Lung (tissue), 12 donors: ENCODE results near the gene SEC11A. TPM values are rescaled to one million over a fixed set of nuclear protein-coding genes. Genes with fewer than 3 reads are reported as not detected.

Experiments used
- ATAC-seq: fragments of 200-7000 bp; cut with Tn5 transposase; one replicate; pipeline ENCODE4 v1.9.1; 2020; ENCODE audit warnings: moderate number of reproducible peaks; ENCODE audit not compliant: insufficient read depth, low FRiP score
- DNase-seq, 3 donors: peaks; one replicate each; pipeline ENCODE4 v3.0.0-alpha.2; 2013 to 2017
- H3K27ac ChIP-seq, 2 donors: one replicate each; pipeline ENCODE4 v1.5.1; 2013; ENCODE audit warnings: mild to moderate bottlenecking in 2 of 2, moderate library complexity in 2 of 2, control low read depth in 1 of 2, inconsistent platforms in 1 of 2, low read depth in 1 of 2, low read length in 1 of 2
- H3K27me3 ChIP-seq, 3 donors: one replicate each; pipeline ENCODE4 v1.5.1; 2013; ENCODE audit warnings: low read length in 2 of 3; ENCODE audit not compliant: control insufficient read depth in 3 of 3, insufficient read depth in 3 of 3
- H3K36me3 ChIP-seq, 4 donors: one replicate each; pipeline ENCODE4 v1.5.1; 2013; ENCODE audit warnings: low read length in 4 of 4, mild to moderate bottlenecking in 1 of 4, moderate library complexity in 1 of 4; ENCODE audit not compliant: control insufficient read depth in 4 of 4, insufficient read depth in 4 of 4
- H3K4me1 ChIP-seq, 5 donors: one replicate each; pipeline ENCODE4 v1.5.1; 2013; ENCODE audit warnings: low read length in 5 of 5, mild to moderate bottlenecking in 2 of 5, moderate library complexity in 1 of 5; ENCODE audit not compliant: control insufficient read depth in 5 of 5, insufficient read depth in 5 of 5
- H3K4me3 ChIP-seq: one replicate; pipeline ENCODE4 v1.5.1; 2013; ENCODE audit warnings: mild to moderate bottlenecking, control low read depth, moderate library complexity
- H3K9ac ChIP-seq, 2 donors: one replicate each; pipeline ENCODE4 v1.5.1; 2013; ENCODE audit warnings: low read length in 2 of 2, control low read depth in 1 of 2; ENCODE audit not compliant: insufficient read depth in 1 of 2
- H3K9me3 ChIP-seq, 4 donors: one replicate each; pipeline ENCODE4 v1.5.1; 2013; ENCODE audit warnings: low read length in 3 of 4, mild to moderate bottlenecking in 1 of 4, moderate library complexity in 1 of 4; ENCODE audit not compliant: control insufficient read depth in 4 of 4, insufficient read depth in 3 of 4
- CTCF ChIP-seq: IDR thresholded peaks from 2 replicates; pipeline ENCODE4 v1.5.1; 2012; ENCODE audit warnings: mild to moderate bottlenecking; ENCODE audit errors: control extremely low read depth, extremely low read depth
- WGBS, 2 donors: extraction: QIAGEN DNeasy Blood & Tissue Kit; methylation state at CpG; one replicate each; pipeline ENCODE4 v1.1.7; 2013; 5-methylcytosine and 5-hydroxymethylcytosine counted together
- polyA plus RNA-seq, 2 donors: library from polyadenylated mRNA; stranded (reverse); fragments of 200-250 nt; gene quantifications; one replicate each; pipeline ENCODE4 v1.2.1, GENCODE V29; 2013
- total RNA-seq, 2 donors: library from RNA; depleted of rRNA in 1 of 2; stranded (reverse); fragments of >200 nt in 1 of 2; gene quantifications; one replicate each; pipeline ENCODE4 v1.2.1, GENCODE V29; 2014 to 2021
- donor health status: control.
- donor health status: control.
- donor health status: Bipolar disorder and iron deficiency.
- donor health status: healthy.
- donor health status: DM: yes; HTN: yes; CAD: no.

SEC11A gene
- total and polyA plus RNA-seq, 4 donors: 119 to 170 (median 143) TPM

DNA sequence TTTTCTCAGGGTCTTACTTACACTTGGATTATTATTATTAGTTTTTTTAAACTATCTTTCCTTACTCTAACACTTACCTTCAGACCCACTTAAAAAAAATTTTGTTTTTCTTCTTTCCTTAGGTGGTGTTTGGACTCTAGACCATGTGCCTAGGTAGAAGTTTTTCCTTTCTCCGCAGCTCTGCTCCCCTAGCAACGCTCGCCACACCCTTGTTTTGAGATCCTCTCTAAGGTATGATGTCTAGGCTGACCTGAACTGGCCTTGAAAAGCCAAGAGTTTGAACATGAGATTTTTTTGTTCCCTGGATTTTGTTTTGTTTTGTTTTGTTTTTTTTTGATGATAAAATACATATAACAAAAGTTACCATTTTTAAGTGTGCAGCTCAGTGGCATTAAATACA, 48.6 kb upstream of the SEC11A start:
- H3K27ac ChIP-seq: no peak overlapping the region
- H3K27me3 ChIP-seq: no peaks in the 10 kb centered on the region
- peaks cover 4 to 22% (median 13%) of the 10 kb centered on the region in 4 donors for H3K36me3 ChIP-seq
- DNase-seq (no peak), ATAC-seq (peak; percentile 27)
- H3K4me1 ChIP-seq: peaks cover 0 to 27% (median 7%) of the 10 kb centered on the region in 5 donors
- H3K4me3 ChIP-seq: no peak overlapping the region
- no peak for TF ChIP-seq CTCF
- no peak overlapping the region for H3K9ac ChIP-seq
- no peaks in the 10 kb centered on the region for H3K9me3 ChIP-seq
- 73 to 91% methylated on average over 3 of the region's 3 CpGs for WGBS, 2 donors

GRCh38 chr15:84762840-84763572, 47.1 kb upstream of the SEC11A start:
- no peak for ATAC-seq
- H3K27me3 ChIP-seq: no peaks in the 10 kb centered on the region
- no peak for TF ChIP-seq CTCF
- H3K27ac ChIP-seq: peak overlapping the region in 1 of 2 donors; percentile 49
- peaks cover 0 to 34% (median 7%) of the 10 kb centered on the region in 5 donors for H3K4me1 ChIP-seq
- H3K9ac ChIP-seq: no peak overlapping the region
- no peaks in the 10 kb centered on the region for H3K9me3 ChIP-seq
- 87 to 93% methylated on average over 3 of the region's 3 CpGs for WGBS, 2 donors
- peaks cover 4 to 13% (median 11%) of the 10 kb centered on the region in 4 donors for H3K36me3 ChIP-seq
- no peak overlapping the region for H3K4me3 ChIP-seq
- DNase-seq: no peak

- H3K27me3 ChIP-seq: no peaks in the 10 kb centered on the region
- WGBS, 2 donors: 44 to 64% methylated on average over 4 of the region's 4 CpGs
- peaks cover 0 to 7% (median 6%) of the 10 kb centered on the region in 4 donors for H3K36me3 ChIP-seq
- H3K4me1 ChIP-seq: peaks cover 0 to 34% (median 7%) of the 10 kb centered on the region in 5 donors
- no peak for TF ChIP-seq CTCF
- H3K27ac ChIP-seq: no peak overlapping the region
- H3K9ac ChIP-seq: peak overlapping the region in 1 of 2 donors; percentile 28
- ATAC-seq (no peak), DNase-seq (no peak)
- H3K9me3 ChIP-seq: no peaks in the 10 kb centered on the region
- H3K4me3 ChIP-seq: no peak overlapping the region
These were observed 45.7 kb upstream of the SEC11A start for GRCh38 chr15:84761607-84762131.
